ENCODE results near the gene MED7. TPM values are rescaled to one million over a fixed set of nuclear protein-coding genes. Genes with fewer than 3 reads are reported as not detected.

The MED7 gene
- total RNA-seq, 1 donor from 2014 or later = 11.6 TPM

DNA sequence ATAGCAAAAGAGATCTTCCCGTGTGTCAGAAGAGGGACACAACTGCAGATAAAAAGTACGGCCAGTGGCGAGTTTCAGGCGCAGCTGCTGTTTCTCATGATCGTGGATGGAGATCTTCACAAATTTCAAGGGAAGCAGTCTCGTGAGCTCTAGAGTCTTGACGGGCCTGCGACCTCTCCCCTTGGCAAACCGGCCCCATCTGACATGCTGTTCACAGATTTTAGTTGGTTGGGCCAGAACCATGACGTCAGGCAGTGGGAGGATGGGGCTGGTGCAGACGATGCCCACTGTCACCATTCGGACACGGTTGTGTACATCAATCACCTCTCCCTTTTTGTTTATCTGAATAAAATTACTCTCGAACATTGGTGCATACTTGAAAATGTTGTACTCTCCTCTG is 23.0 kb upstream of the MED7 start:
- Mint-ChIP-seq H3K9me3 (no peaks in the 10 kb centered on the region), H3K4me3 (no peak overlapping the region), H3K27ac (ENCODE audit: unreplicated experiment) (no peak overlapping the region), H3K27me3 (ENCODE audit: low read depth) (peaks cover 8% of the 10 kb centered on the region), H3K4me1 (no peaks in the 10 kb centered on the region), H3K36me3 (ENCODE audit: low read depth) (no peaks in the 10 kb centered on the region)
- no peak for DNase-seq (ENCODE audit: low read depth, low spot score)
- TF ChIP-seq, protein P1, sequence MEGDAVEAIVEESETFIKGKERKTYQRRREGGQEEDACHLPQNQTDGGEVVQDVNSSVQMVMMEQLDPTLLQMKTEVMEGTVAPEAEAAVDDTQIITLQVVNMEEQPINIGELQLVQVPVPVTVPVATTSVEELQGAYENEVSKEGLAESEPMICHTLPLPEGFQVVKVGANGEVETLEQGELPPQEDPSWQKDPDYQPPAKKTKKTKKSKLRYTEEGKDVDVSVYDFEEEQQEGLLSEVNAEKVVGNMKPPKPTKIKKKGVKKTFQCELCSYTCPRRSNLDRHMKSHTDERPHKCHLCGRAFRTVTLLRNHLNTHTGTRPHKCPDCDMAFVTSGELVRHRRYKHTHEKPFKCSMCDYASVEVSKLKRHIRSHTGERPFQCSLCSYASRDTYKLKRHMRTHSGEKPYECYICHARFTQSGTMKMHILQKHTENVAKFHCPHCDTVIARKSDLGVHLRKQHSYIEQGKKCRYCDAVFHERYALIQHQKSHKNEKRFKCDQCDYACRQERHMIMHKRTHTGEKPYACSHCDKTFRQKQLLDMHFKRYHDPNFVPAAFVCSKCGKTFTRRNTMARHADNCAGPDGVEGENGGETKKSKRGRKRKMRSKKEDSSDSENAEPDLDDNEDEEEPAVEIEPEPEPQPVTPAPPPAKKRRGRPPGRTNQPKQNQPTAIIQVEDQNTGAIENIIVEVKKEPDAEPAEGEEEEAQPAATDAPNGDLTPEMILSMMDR (conservative IDR thresholded peaks at IDR 0.05) = no peak

DNA sequence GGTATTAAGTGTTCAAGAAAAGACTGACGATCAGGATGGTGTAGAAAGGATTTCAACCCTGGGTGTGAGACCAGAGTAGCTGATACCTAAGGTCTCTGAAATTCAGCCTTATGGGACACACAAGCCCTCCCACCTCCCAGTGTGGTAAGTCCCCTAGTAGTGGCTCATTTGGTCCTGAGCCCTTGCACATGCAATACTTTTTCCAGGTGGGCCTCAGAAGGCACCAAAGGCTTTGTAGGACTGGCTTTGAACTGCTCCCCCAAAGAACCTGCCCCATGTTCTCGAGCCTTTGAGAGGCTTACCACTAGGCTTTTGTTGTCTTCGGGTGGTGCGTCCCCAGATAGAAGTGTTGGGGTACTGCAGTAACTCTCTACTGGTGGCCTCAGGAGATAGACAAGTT is 22.6 kb upstream of the MED7 start:
- DNase-seq (ENCODE audit: low read depth, low spot score) = no peak
- Mint-ChIP-seq H3K4me1 (no peaks in the 10 kb centered on the region), H3K27me3 (ENCODE audit: low read depth) (peaks cover 8% of the 10 kb centered on the region), H3K9me3 (no peaks in the 10 kb centered on the region), H3K36me3 (ENCODE audit: low read depth) (no peaks in the 10 kb centered on the region), H3K27ac (ENCODE audit: unreplicated experiment) (no peak overlapping the region), H3K4me3 (no peak overlapping the region)
- TF ChIP-seq, protein P1 (conservative IDR thresholded peaks at IDR 0.05) = no peak

DNA sequence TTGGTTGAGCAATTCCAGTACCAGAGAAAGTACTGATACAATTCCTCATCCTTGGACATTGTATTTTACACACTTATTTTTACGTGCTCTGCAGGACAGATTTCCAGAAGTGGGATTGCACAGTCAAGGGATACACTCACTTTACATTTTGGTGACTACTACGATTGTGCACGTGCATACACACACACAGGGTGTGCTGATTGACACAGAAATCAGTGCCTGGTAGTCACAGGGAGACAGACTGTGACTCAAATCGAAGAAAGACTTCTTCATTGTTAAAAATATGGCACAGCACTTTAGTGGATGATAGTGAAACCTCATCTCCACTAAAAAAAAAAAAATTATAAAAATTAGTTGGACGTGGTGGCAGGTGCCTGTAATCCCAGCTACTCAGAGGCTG is 21.9 kb upstream of the MED7 start:
- no peaks in the 10 kb centered on the region for H3K36me3 Mint-ChIP-seq (ENCODE audit: low read depth)
- H3K27ac Mint-ChIP-seq (ENCODE audit: unreplicated experiment) = no peak overlapping the region
- no peak overlapping the region for H3K4me3 Mint-ChIP-seq
- H3K27me3 Mint-ChIP-seq (ENCODE audit: low read depth) = peaks cover 8% of the 10 kb centered on the region
- H3K4me1 Mint-ChIP-seq = no peaks in the 10 kb centered on the region
- no peaks in the 10 kb centered on the region for H3K9me3 Mint-ChIP-seq
- TF ChIP-seq, protein P1 (conservative IDR thresholded peaks at IDR 0.05) = no peak
- no peak for DNase-seq (ENCODE audit: low read depth, low spot score)

DNA sequence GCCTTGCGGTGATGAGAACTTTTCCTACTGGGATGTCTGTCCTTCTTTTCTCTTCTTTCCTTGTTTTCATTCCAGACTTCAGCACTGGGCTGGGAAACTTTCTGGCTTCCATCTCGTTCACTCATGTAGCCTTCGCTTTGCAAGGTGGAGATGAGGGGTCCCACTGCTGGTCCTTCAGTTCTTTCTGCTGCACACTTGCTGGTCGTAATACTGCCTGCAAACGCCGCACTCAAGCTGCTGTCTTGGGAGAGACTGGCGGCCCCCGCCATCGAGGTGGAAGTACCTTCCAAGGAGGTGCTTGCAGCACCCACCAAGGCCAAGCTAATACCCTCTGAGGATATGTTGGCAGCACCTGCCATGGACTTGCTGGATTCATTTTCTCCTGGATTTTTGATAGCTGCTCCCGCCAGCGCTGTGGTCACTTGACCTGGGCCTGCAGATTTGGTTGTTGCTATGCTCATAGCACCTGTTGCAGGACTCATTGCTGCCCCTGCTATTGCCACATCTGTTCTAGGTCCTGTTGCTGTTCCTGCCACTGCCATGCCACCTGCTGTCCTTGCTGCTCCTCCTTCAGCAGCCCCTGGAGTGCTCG is 20.4 kb upstream of the MED7 start:
- Mint-ChIP-seq H3K27ac (ENCODE audit: unreplicated experiment) (no peak overlapping the region), H3K9me3 (no peaks in the 10 kb centered on the region), H3K36me3 (ENCODE audit: low read depth) (no peaks in the 10 kb centered on the region), H3K4me1 (no peaks in the 10 kb centered on the region), H3K4me3 (no peak overlapping the region), H3K27me3 (ENCODE audit: low read depth) (peaks cover 6% of the 10 kb centered on the region)
- DNase-seq (ENCODE audit: low read depth, low spot score) = no peak
- TF ChIP-seq, protein P1 (conservative IDR thresholded peaks at IDR 0.05) = no peak

DNA sequence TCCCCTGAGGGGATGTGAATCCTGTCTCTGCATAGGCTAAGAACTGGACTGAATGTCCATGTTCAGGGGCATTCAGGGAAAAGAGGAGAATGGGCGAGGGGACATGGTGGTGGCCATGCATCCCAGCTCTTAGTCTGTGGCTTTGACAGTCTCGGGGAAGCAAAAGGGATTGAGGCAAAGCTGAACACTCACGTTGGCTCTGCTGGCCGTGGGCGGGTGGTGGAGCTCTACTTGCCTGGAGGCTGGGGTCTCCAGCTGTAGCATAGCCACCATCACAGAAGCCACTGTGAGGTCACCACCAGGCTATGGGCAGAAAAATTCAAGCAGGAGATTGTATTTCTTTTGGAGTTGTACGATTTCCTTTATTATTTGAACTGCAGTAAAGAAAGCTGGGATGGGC is 19.3 kb upstream of the MED7 start:
- TF ChIP-seq, protein P1 (conservative IDR thresholded peaks at IDR 0.05) = no peak
- Mint-ChIP-seq H3K9me3 (no peaks in the 10 kb centered on the region), H3K4me1 (no peaks in the 10 kb centered on the region), H3K36me3 (ENCODE audit: low read depth) (no peaks in the 10 kb centered on the region), H3K27me3 (ENCODE audit: low read depth) (peaks cover 4% of the 10 kb centered on the region), H3K27ac (ENCODE audit: unreplicated experiment) (no peak overlapping the region), H3K4me3 (no peak overlapping the region)
- DNase-seq (ENCODE audit: low read depth, low spot score) = no peak
